ENCODE data around the gene DCBLD1. TPM values are rescaled to one million over a fixed set of nuclear protein-coding genes. Genes with fewer than 3 reads are reported as not detected.

Gene DCBLD1
- total and polyA plus RNA-seq, 9 of the 15 experiments (the other 6 are each of a cell fraction or from before 2014, with no cell fraction given), result 0.80 to 8.5 (median 6.8) TPM

GRCh38 chr6:117494694-117495318 lies 12.3 kb downstream of the DCBLD1 start (continued):
- TF ChIP-seq CHD1 (IDR thresholded peaks at IDR 0.05; ENCODE audit: low read length) (no peak), SMARCE1 (IDR thresholded peaks at IDR 0.05) (no peak), ZNF232 (CRISPR knock-in tag; IDR thresholded peaks at IDR 0.05) (no peak), C11orf30 (IDR thresholded peaks at IDR 0.05; ENCODE audit: low read depth) (peak; percentile 24; the same call in 1 of the 2 replicates), MLX (CRISPR knock-in tag; conservative IDR thresholded peaks at IDR 0.05) (no peak), ZNF282 (CRISPR knock-in tag; IDR thresholded peaks at IDR 0.05) (no peak), E2F1 (CRISPR knock-in tag; IDR thresholded peaks at IDR 0.05) (no peak)

GRCh38 chr6:117495425-117495824 lies 13.0 kb downstream of the DCBLD1 start:
- H3K9me3 ChIP-seq (replicated peaks; ENCODE audit: control insufficient read depth, insufficient read depth, low read depth, low read length), result no peaks in the 10 kb centered on the region
- no peaks in the 10 kb centered on the region for H3K27me3 ChIP-seq (ENCODE audit: control insufficient read depth in 2 of 2, insufficient read depth in 2 of 2, low read length in 2 of 2)
- ChIA-PET CTCF (ENCODE audit: low intra/inter-chr PET ratio) (no interaction called here), POLR2A (interaction anchor here (1.3 kb wide), 1 partner anchor 13 kb away, joined by 3 read pairs; the partner anchor contains the start of gene DCBLD1)
- no peak overlapping the region for H3K9ac ChIP-seq (ENCODE audit: insufficient read depth in 1 of 2, low read depth in 2 of 2, low read length in 2 of 2)
- H3K36me3 ChIP-seq (ENCODE audit: control insufficient read depth, insufficient read depth, low read length), result no peaks in the 10 kb centered on the region
- no peaks in the 10 kb centered on the region for H4K20me1 ChIP-seq (replicated peaks; ENCODE audit: control insufficient read depth, insufficient read depth, low read length)
- no peak for ATAC-seq
- H2AFZ ChIP-seq (ENCODE audit: low read depth, low read length), result no peak overlapping the region
- H3K79me2 ChIP-seq (ENCODE audit: control insufficient read depth, insufficient read depth, low read length), result no peaks in the 10 kb centered on the region
- H3K27ac ChIP-seq (ENCODE audit: extremely low read depth, low read depth, low read length), result no peak overlapping the region
- no peak for FAIRE-seq
- intact Hi-C loops (cut with micrococcal nuclease) (no loop called here), in situ Hi-C loops (cut with MboI) (no loop called here)
- H3K9me1 ChIP-seq (ENCODE audit: control insufficient read depth, insufficient read depth, low read length), result no peaks in the 10 kb centered on the region
- H3K4me2 ChIP-seq (ENCODE audit: insufficient read depth, low read length), result no peak overlapping the region
- H3K4me1 ChIP-seq (replicated peaks in 1 of 2; ENCODE audit: control insufficient read depth in 2 of 2, insufficient read depth in 2 of 2, low read length in 2 of 2), result peaks cover 0 to 5% of the 10 kb centered on the region in 2 experiments; a peak in 2 of 5 replicates
- no peak for DNase-seq (ENCODE audit: extremely low read depth in 1 of 4, low spot score in 3 of 4)
- H3K4me3 ChIP-seq, result no peak overlapping the region
- no TSS peak for BruUV-seq (replicated peaks)
- no peak for TF ChIP-seq NFATC3 (IDR thresholded peaks at IDR 0.05)
- no peak for TF ChIP-seq CAMTA2 (CRISPR knock-in tag; conservative IDR thresholded peaks at IDR 0.05)
- no peak for TF ChIP-seq TARDBP (IDR thresholded peaks at IDR 0.05)
- TF ChIP-seq SNIP1 (IDR thresholded peaks at IDR 0.05; ENCODE audit: low read depth), result no peak
- TF ChIP-seq SRF (CRISPR knock-in tag; IDR thresholded peaks at IDR 0.05), result no peak
- TF ChIP-seq IFI16 (CRISPR knock-in tag; IDR thresholded peaks at IDR 0.05), result no peak
